HG03095 (cell line): Measurements from ENCODE around the gene RPL37A.
A peak's percentile ranks its signal among the peaks of the same experiment; 100 is the strongest.

Experiments used
- ATAC-seq: cut with Tn5 transposase; IDR thresholded peaks from one replicate; pipeline ENCODE4 v1.9.1; 2021; ENCODE audit warnings: moderate library complexity; ENCODE audit not compliant: unreplicated experiment

RPL37A gene

DNA sequence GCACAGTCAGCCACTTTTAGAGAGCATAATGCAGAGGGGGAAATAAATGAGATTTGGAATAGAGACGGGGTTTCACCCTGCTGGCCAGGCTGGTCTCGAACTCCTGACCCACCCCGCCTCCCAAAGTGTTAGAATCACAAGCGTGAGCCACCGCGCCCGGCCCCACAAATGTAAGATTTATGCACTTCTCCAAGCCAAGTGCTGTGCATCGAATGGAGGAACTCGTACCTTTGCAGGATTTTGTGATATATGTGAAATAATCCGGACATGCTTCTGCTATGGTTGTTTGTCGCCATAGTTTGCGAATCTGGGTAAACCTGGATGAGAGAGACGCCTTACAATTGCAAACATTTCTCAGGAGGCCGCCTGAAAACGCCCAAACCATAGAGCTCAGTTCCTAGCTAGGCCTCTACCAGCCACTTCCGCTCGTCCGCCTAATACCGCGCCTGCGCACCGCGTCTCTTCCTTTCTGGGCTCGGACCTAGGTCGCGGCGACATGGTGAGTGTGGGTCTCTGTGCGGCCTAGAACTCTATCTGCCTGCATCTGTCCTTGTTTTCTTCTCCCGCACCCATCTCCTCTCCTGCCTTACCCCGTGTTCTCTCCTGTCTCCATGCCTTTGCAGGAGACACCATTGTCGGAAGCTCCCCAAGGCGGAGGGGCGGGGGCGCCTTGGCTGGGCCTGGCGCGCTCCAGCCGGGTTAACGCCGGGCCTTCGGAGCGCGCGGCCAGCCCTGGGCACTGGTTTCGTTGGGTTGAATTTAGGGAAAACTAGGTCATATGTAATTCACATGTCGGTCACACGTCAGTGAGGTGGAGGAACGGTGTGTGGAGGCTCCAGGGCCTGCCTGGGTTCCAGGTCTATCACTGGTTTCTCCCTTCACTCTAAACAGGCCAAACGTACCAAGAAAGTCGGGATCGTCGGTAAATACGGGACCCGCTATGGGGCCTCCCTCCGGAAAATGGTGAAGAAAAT is at the start of gene RPL37A:
RPL37A (plus strand) TSS at position 466 of the 974 bp plus-strand sequence; CDS start at position 497, 31 bp downstream.
- ATAC-seq, result peak; percentile 87

DNA sequence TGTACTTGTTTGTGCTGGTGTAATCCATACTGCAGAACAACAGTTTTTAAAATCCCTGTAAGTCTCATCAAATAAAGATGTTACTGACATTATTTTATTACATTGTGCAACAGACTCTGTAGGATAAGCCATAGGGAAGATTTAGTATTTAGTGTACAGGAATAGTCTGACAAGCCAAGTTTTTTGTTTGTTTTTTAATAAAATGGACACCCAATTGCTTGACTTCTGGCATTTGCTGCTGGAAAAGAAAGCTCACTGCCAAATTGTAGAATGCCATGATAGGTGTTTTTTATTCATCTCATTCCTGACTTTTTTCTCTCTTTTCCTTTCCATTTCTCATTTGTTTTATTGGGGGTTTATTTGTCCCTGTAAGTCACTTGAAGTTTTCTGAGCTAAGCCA is 48.3 kb upstream of the RPL37A start:
- ATAC-seq, result no peak

DNA sequence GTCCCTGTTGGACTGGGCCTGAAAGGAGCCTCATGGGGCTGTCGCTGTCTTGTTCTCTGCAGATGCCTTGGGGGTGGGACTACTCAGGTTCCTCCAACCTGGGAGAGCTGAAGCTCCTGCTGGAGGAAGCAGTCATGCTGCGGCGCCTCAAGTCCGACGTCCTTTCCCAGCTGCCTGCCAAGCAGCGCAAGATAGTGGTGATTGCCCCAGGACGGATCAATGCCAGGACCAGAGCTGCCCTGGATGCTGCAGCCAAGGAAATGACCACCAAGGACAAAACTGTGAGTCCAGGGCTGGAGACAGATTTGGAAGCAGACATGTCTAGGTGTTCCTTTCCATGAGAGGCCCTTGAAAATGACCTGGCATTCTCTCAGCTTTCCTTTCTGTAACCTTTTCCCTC is 47.9 kb upstream of the RPL37A start:
- ATAC-seq, result no peak

GRCh38 chr2:216453955-216454614 is 44.6 kb upstream of the RPL37A start:
- ATAC-seq, result no peak

DNA sequence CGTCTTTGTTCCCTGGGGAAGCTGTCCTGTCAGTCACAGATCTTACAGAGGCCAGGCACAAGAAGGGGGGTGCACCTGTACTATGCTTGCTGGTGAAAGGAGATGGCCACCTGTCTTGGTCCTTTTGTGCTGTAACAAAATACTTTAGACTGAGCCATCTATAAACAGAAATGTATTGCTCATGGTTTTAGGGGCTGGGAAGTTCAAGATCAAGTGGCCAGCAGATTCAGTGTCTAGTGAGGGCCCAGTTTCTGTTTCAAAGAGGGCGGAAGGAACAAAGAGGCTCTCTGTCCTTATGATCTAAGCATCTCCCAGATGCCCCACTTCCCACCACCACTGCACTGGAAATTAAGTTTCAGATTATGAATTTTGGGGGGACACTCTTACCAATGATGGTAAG is 35.5 kb upstream of the RPL37A start:
- no peak for ATAC-seq

DNA sequence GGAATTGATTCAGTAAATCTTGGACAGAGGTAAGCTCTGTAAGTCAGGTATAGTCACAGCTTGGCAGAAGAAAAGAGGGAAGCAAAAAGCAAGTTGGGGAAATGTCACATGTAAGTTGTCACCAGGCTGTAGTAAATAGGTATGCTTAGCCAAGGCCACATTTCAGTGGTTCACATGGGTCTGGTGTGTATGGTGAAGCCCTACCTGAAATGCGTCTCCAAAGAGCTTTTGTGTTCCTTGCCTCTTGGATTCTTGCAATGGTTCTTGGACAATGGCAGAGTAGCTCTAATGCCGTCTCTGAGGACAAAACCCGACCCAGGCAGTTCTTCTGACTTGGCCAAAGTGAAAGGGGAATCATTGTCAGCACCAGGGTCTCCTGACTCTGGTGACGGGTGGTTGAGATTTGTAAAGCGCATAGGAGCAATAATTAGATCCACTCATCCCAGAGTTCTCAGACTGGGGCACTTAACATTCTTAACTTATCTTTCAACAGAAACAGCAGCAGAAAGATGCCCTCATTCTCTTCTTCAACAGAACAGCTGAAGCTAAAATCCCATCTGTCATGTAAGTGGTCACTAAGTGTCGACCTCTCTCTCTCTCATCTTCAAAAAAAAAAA is 34.4 kb upstream of the RPL37A start:
- ATAC-seq, result no peak

DNA sequence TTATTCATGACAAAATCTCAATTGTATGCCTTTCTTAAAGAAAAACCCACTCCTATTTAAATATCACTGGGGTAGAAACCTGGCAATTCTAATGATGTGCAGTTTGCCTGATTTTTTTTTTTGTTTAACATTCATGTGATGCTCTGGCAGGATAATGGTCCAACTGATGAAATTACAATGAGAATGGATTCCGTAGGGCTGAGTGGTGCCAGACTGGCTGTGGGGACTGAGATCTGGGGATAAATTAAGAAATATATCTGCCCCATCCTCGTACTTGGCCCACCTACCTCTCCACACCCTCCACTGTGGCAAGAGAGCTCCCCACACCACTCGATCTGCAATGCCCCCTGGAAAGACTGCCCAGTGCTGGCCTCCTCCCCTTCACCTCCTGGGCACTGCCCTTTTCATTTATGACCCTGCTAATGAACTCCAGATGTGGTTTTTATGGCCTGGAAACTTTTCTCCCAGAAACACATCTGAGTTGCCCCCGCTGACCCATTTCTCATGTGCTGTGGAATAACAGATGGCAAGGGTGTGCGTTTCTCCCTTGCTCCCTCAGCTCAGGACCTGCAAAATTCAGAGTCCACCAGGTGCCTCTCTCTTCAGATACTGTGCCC is 33.0 kb upstream of the RPL37A start:
- ATAC-seq, result no peak

DNA sequence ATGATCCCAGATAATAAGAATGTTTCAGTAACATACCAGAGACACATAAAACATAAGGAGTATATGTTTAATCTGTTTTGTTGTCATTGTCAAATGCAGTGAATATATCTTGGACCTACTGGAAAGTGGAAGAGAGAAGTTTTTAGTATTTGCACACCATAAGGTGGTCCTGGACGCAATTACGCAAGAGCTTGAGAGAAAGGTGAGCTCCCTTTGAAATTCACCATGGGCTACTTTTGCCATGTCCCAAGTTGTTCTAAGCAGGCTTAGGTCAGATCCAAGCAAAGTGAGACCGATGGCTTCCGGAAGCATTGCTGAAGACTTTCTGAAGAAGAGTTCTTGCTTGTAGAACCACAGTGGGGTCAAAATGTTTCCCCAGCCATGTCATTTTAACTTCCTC is 30.8 kb upstream of the RPL37A start:
- no peak for ATAC-seq

GRCh38 chr2:216469661-216470060 is 29.0 kb upstream of the RPL37A start:
- no peak for ATAC-seq

DNA sequence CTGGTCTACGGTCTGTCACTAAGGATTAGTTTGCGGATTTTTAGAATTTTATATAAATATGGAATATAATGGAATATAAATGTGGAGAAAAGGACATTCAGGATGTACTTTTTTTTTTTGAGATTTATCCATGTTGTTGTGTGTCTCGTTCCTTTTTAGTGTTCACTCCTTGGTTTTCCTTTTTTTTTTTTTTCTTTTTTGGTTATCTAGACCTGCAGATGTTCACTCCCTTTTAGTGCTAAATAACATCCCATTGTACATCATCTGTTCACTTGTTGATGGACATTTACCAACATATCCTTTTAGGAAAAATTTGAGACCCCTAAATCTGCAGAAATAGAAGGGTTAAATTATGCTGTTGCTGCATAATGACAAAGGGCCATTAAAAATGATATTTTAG is 25.5 kb upstream of the RPL37A start:
- ATAC-seq, result no peak

- ATAC-seq, result peak; percentile 65
These were observed 23.5 kb upstream of the RPL37A start for GRCh38 chr2:216474925-216475670.

DNA sequence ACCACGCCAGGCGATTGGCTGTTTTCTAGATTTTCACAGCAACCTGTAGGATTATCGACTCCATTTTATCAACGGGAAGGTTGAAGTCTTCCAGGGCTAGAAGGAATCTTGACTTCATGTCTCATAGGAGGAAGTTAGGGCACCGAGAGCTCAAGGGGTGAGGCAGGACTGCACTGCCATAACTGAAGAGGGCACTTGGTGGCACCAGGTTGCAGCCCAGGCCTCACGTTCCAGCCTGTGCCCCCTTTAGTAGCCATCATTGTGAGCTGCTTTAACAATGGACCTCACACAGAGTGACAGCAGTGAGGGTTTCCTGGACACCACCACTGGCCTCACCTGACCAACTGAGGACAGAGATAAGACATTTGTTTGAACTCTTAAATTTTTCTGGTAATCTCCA is 22.9 kb upstream of the RPL37A start:
- ATAC-seq, result no peak

DNA sequence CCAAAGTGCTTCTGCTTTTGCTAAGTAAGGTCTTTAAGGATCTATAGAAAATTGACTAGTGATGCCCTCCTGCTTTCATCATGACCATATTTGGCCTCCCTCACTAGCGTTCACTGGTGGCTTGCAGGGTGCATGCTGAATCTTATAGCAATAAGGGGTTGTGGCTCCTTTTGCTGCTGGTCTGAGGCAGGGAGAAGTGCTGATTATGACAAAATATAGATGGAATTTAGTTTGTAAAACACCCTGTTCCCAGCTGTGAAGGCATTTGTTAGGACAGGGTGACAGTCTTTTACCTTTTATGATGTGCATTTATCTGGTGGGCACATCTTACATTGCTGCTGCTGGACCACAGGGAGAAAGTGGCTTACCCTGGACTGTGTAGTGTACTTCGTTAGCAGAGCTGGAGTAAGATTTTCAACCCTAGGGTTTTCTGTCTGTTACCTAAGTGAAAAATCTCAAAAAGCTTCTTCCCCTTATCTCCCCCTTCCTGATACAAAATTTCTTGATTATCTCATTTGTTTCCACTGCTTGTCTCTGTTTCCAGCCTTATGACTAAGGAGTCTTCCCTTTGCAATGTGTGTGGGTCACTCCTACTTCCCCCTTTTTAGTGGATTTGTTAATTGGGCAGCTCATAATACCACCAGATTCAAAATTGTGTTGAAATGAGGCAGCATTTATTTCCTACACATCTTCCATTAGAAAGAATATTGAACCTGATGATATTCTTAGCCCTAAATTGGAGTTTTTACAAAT is 21.2 kb upstream of the RPL37A start:
- no peak for ATAC-seq

DNA sequence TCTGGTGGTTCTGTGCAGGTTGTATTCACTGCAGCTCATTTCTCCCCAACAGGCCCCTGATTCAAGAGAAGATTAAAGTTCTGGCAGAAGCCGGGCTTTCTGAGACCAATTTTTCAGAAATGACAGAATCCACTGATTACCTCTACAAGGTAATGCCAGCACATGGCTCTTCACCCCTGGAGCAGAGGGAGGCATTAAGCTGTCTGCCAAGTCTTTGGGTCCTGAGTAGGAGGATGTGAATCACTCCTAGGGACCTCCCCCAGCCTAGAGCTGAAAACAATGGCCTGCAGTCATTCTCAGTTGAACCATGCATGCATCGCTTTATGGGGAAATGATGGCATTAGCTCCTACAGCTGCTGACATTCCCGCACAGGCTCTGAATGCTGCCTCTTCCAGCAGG is 20.5 kb upstream of the RPL37A start:
- no peak for ATAC-seq

- ATAC-seq, result no peak
These were observed 19.9 kb upstream of the RPL37A start for GRCh38 chr2:216478791-216479190.

DNA sequence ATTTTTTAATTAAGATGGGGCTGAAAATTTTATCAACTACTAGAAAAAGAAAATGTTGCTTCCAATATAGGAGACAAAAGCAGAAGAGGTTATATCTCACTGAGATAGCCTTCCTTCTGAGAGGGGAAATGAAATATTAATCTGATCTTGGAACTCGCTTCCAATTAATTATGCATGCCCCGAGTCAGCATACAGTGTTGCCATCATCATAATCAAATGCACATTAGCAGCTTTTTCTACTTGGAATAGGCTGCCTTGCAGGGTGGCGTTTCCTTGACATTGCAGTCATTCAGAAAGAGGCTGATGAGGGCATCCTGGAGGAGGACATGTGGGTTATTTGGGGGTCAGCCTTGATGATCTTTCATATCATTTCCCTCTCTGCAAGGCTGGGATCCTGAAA is 18.4 kb upstream of the RPL37A start:
- no peak for ATAC-seq

DNA sequence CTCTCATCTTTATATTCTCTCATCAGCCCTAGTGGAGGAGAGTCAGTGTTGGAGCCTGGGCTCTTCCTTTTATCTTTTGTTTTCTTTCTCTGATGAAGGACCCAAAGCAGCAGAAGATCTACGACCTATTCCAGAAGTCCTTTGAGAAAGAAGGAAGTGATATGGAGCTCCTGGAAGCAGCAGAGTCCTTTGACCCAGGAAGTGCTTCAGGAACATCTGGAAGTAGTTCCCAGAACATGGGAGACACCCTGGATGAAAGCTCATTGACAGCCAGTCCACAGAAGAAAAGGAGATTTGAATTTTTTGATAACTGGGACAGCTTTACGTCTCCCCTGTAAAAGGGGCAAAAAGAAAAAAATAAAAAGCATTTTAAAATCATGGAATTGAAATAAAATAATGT is 16.0 kb upstream of the RPL37A start:
- ATAC-seq, result no peak

GRCh38 chr2:216485237-216485636 is 13.4 kb upstream of the RPL37A start:
- ATAC-seq, result no peak

- no peak for ATAC-seq
These were observed 12.9 kb upstream of the RPL37A start for GRCh38 chr2:216485745-216486144.

DNA sequence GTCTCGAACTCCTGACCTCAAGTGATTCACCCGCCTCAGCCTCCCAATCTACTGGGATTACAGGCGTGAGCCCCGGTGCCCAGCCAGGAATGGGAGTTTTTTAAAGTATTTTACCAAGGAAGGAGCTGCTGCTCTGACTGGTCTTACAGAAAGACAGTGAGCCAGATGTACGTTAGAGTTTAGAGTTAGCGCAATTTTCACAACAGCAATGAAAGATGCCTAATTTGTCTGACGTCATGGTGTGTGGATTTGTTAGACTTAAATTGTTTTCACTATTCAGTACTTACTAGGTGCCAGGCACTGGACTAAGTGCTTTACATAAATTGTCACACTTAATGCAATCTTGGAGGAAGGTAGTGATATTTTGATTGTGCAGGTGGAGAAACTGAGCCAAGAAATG is 12.4 kb upstream of the RPL37A start:
- ATAC-seq, result no peak
